ENCODE results near the gene UCP1.

- TF ChIP-seq CTCF (IDR thresholded peaks at IDR 0.05; ENCODE audit: low read depth, low read length, poor library complexity, severe bottlenecking) (no peak), EZH2phosphoT487 (IDR thresholded peaks at IDR 0.05; ENCODE audit: borderline replicate concordance, low read length) (no peak)
Observed at GRCh38 chr4:140602714-140603113, 34.0 kb upstream of the UCP1 start.

All from DOHH2 (cell line).